ENCODE measurements around the gene CBLC. TPM values are rescaled to one million over a fixed set of nuclear protein-coding genes. Genes with fewer than 3 reads are reported as not detected.

CBLC gene
- total RNA-seq (2022; extraction: Qiagen RNA extraction) = not detected in 5 replicates

GRCh38 chr19:44777715-44778347, at the start of gene CBLC:
CBLC (plus strand) TSS chr19:44777890; CDS start chr19:44777932, 42 bp downstream.

GRCh38 chr19:44748426-44749254, 29.1 kb upstream of the CBLC start, which contains the start of gene BCL3:
BCL3 (plus strand) TSS chr19:44748708; CDS start chr19:44748791, 83 bp downstream.

GRCh38 chr19:44808463-44809371, 31.0 kb downstream of the CBLC start, which contains the start of gene BCAM:
BCAM (plus strand) TSS chr19:44809103; CDS start chr19:44809125, 22 bp downstream.

GRCh38 chr19:44845612-44846454, 68.1 kb downstream of the CBLC start, which contains the start of gene NECTIN2:
NECTIN2 (plus strand) TSS chr19:44846297; CDS start chr19:44846526, 229 bp downstream.

Other genes starting within 250 kb of the CBLC start
- 0.05 to 0.08 TPM (median 0.06 TPM) in 5 replicates for gene CEACAM20, start 248.2 kb upstream of the CBLC start, total RNA-seq (2022; extraction: Qiagen RNA extraction)
- 0.23 to 0.57 TPM (median 0.32 TPM) in 5 replicates for gene IGSF23, start 164.3 kb upstream of the CBLC start, total RNA-seq (2022; extraction: Qiagen RNA extraction)
- gene PVR, start 134.0 kb upstream of the CBLC start, total RNA-seq (2022; extraction: Qiagen RNA extraction) = 102 to 126 TPM (median 116 TPM) in 5 replicates
- gene CEACAM19, start 106.4 kb upstream of the CBLC start, total RNA-seq (2022; extraction: Qiagen RNA extraction) = 8.3 to 10.6 TPM (median 9.8 TPM) in 5 replicates
- gene CEACAM16, start 78.7 kb upstream of the CBLC start, total RNA-seq (2022; extraction: Qiagen RNA extraction) = 0.09 to 0.24 TPM (median 0.10 TPM) in 4 of 5 replicates, not detected in the other
- 52.2 to 105 TPM (median 89.5 TPM) in 5 replicates for gene BCL3, start 29.2 kb upstream of the CBLC start, total RNA-seq (2022; extraction: Qiagen RNA extraction)
- 64.2 to 91.6 TPM (median 88.8 TPM) in 5 replicates for gene BCAM, start 31.2 kb downstream of the CBLC start, total RNA-seq (2022; extraction: Qiagen RNA extraction)
- 71.9 to 89.5 TPM (median 86.2 TPM) in 5 replicates for gene NECTIN2, start 68.4 kb downstream of the CBLC start, total RNA-seq (2022; extraction: Qiagen RNA extraction)
- 183 to 257 TPM (median 247 TPM) in 5 replicates for gene TOMM40, start 113.4 kb downstream of the CBLC start, total RNA-seq (2022; extraction: Qiagen RNA extraction)
- gene APOE, start 127.9 kb downstream of the CBLC start, total RNA-seq (2022; extraction: Qiagen RNA extraction) = 11.9 to 23.5 TPM (median 16.2 TPM) in 5 replicates
- 119 to 132 TPM (median 122 TPM) in 5 replicates for gene APOC1, start 136.7 kb downstream of the CBLC start, total RNA-seq (2022; extraction: Qiagen RNA extraction)
- not detected in 5 replicates for gene APOC4, start 164.3 kb downstream of the CBLC start, total RNA-seq (2022; extraction: Qiagen RNA extraction)
- not detected in 5 replicates for gene APOC2, start 168.2 kb downstream of the CBLC start, total RNA-seq (2022; extraction: Qiagen RNA extraction)
- 141 to 188 TPM (median 176 TPM) in 5 replicates for gene CLPTM1, start 177.5 kb downstream of the CBLC start, total RNA-seq (2022; extraction: Qiagen RNA extraction)
- gene RELB, start 223.6 kb downstream of the CBLC start, total RNA-seq (2022; extraction: Qiagen RNA extraction) = 28.1 to 57.8 TPM (median 50.6 TPM) in 5 replicates